GM18502 (cell line): ENCODE results near the gene GIPC2.

Experiments
- ATAC-seq: cut with Tn5 transposase; IDR thresholded peaks from one replicate; pipeline ENCODE4 v1.9.1; 2021; ENCODE audit warnings: mild to moderate bottlenecking; ENCODE audit not compliant: unreplicated experiment, poor library complexity

GIPC2 gene

GRCh38 chr1:78132174-78132947 lies 86.6 kb downstream of the GIPC2 start:
- no peak for ATAC-seq

DNA sequence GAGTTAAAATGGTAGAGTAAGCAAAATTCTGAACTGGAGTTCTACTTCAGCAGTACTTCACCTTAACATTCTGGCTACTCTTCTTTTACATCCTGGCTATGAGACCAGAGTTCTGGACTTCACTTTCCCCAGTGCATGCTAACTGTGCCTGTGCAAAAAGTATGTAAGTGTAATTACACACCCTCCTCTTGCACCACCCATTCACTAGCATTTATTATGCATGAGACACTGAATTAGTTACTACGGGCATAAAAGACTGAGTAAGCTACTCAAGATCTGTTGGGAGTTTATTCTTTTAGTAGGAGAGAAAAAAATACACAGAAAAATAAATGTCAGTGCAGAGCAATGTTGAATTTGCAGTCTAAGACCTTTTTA lies 87.2 kb downstream of the GIPC2 start:
- ATAC-seq, result no peak

DNA sequence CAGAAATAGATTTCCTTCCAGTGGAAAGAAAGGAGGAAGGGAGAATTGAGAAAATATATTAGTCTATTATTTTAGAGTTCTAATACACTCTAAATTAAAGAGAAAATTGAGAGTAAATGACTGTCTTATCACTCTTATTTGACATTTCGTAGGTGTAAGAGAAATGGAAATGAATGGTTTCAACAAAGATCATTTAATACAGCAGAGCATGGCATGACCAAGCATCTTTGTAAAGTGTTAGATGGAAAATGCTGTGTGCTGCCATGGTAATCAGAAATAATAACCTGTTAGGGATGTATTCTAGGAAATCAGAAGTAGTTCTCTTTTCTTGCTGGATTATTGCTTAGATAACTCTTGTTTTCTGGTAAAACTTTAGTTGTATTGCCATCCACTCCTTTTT lies 90.9 kb downstream of the GIPC2 start:
- no peak for ATAC-seq

DNA sequence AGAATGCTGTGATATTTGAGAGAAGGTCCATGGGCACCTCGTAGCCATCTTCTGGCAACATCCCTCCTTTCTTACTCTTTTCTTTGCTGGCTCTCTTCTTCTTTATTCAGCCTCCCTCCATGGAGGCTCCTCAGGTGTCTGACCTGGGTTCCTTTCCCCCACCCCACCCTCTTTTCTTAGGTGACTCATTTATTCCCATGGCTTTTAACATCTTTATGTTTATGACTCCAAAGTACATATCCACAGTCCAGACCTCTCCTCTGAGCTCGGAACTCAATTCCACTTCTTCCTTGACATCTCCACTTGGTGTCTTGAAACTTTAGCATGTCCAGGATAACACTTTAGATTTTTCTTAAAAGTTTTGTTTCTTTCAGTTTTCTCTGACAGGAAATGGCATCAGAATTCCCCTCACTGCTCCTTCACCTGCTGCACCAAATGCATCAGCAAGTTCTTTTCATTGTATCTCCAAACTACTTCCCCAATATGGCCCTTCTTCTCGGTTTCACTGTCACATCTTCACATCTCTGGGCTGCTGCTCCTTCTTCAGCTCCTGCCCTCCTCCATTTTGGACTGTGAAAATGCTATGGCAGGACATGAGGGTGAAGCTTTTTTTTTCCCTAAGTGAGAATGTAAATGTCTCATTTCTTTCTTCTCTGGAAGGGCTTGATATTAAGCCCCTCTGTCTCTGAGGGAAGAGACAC lies 95.9 kb downstream of the GIPC2 start:
- ATAC-seq, result peak; percentile 49

DNA sequence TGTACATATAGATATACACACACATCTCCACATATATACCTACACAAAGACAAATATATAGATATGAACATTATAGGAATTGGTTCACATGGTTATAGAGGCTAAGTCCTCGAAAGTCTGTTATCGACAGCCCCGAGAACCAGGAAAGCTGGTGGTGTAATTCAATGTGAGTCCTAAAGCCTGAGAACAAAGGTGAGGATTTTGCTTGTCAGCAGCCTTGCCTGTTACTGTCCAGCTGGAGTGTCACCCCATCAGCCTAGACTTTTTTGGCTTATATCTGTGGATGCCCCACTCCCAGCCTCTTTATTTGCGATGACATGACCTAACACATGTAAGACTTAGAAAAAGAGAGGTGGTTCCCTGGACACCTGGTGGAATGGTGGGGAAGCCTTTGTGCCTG lies 97.0 kb downstream of the GIPC2 start:
- peak; percentile 20 for ATAC-seq

DNA sequence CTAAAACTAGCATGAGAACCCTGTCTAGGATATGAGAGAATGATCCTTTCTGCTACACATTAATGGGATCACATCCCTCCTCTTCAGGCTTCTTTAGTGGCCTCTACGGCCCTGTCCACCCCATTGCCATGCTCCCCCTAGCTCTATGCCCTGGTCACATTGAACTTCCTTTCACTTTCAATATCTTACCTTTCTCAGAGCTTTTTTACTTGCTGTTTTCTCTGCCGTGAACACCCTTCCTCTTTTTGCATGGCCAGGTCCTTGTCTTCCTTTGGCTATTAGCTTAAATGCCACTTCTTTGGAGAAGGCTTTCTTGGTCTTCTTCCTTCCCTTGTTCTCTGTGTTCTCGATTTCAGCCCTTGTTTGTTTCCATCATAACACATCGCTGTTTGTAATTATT lies 97.4 kb downstream of the GIPC2 start:
- peak; percentile 83 for ATAC-seq

- no peak for ATAC-seq
Measured at GRCh38 chr1:78143673-78144072, 97.9 kb downstream of the GIPC2 start.

GRCh38 chr1:78145105-78145580 lies 99.4 kb downstream of the GIPC2 start:
- peak; percentile 76 for ATAC-seq

- no peak for ATAC-seq
Measured at GRCh38 chr1:78146205-78146771, 100.5 kb downstream of the GIPC2 start.

DNA sequence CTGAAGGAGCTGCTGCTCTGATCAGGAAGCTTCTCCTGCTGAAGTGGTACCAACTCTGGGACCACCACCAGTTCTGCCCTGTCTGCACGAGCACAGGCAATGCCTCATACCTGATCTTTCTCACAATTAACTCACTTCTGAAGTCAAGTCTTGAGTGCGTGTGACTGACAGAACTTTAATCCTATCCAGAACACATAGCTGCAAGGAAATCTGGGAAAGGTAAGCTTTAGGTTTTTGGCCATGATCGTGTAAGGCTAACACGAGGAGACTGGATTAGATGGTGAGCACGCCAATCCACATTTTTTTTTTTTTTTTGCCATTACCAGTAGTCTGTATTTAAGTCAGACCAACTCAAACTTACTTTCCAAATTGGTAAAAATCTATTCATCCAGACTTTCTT lies 101.3 kb downstream of the GIPC2 start:
- ATAC-seq, result no peak

DNA sequence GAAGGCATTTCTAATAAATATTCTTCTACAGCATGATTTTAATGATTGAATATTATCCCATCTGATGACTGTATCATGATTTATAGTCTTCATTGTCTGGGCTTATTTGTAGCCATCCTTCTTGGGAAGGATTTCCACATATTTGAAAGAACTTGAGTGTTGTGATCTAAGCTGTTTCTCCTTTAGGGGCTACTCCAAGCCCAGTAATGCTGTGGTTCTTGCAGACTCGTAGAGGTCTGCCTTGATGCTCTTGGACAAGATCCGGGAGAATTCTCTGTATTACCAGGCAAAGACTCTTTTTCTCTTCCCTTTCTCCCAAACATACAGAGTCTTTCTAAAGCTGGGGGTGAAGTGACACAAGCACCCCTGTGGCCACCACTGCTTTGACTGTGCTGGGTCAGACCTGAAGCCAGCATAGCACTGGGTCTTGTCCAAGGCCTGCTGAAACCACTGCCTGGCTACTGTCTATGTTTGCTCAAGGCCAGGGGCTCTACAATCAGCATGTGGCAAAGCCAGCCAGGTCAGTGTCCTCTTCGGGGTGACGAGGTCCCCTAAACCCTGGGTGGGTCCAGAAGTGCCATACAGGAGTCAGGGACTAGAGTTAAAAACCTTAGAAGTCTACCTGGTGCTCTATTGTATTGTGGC lies 107.4 kb downstream of the GIPC2 start:
- ATAC-seq, result no peak

DNA sequence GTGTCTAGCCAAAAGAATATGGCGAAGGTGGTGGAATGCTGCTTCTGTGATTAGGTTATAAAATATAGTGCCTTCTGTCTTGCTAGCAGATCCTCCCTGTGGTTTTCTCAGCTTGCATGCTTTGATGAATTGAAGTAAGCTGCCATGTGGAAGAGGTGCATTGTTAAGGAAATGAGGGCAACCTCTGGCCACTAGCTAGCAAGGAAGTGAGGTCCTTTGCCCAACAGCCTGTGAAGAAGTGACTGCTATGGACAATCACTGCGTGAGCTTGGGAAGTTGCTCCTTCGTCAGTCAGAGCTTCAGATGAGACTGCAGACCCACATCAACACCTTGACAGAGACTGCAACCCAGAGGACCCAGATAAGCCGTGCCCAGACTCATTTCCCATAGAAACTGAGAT lies 109.4 kb downstream of the GIPC2 start:
- no peak for ATAC-seq

DNA sequence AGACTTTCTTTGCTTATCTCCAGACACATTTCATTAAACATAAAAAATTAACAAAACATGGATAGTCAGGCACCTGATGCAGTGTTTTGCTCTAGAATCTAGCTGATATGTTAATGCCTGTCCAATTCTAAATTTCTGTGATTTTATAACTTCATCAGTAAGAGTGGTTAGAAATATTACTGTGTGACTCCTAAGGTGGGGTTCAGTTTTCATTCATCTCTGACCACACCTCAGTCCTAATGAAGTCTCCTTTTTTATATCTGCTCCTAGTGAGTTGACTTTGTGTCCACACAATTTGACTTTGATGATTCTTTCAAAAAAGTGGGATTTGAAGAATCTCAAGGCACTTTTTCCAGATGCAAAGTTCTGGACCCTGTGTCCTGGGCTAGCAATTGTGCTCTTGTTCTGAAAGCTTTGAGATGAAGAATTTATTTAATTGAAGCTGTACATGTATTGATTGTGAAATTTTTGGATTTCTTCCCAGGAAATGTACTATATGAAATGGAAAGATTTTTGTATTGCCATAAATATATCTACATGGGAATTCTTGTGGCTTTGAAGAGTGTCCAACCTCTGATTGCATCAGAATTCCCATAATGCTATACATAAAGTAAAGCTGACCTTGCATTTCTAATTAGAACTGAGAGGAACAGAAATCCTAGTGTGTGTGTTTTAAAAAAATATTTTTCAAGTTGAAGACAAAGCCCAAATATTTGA lies 111.2 kb downstream of the GIPC2 start:
- ATAC-seq, result no peak

DNA sequence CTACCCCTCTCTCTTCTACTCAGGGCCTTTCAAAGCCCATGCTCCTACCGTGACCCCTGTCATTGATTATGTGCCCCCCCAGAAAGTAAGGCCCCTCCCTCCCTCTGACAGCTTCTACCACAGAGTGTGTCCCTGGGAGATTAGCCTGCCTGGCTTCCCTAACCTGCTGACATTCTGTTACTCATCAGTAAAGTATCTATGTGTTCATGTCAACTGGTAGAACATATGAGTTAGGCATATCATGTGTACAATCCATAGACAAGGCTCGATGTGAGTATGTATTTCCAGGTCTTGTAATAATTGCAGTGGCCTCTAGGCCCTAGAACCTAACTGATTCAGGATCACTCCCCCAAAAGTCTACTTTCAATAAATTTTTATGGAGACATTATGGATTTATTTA lies 120.0 kb downstream of the GIPC2 start:
- no peak for ATAC-seq

GRCh38 chr1:78168306-78168705 lies 122.5 kb downstream of the GIPC2 start:
- ATAC-seq, result no peak

DNA sequence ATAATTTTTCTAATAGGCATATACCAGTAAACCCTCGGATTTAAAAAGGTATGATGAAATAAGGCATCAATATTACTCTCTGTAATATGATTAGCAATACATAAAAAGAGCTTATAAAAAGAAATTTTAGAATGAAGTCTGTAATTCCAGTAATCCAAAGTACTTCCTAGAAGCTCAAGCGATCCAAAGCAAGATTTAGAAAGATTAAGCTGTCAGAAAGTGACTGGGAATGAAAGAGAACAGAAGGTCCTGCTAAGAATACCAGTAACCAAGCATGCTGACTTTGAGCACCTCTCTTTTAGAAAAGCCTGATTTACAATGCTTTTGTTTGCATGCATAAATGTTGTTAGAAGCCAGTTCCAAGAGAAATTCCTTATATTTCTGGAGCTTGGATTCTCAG lies 125.1 kb downstream of the GIPC2 start:
- no peak for ATAC-seq

DNA sequence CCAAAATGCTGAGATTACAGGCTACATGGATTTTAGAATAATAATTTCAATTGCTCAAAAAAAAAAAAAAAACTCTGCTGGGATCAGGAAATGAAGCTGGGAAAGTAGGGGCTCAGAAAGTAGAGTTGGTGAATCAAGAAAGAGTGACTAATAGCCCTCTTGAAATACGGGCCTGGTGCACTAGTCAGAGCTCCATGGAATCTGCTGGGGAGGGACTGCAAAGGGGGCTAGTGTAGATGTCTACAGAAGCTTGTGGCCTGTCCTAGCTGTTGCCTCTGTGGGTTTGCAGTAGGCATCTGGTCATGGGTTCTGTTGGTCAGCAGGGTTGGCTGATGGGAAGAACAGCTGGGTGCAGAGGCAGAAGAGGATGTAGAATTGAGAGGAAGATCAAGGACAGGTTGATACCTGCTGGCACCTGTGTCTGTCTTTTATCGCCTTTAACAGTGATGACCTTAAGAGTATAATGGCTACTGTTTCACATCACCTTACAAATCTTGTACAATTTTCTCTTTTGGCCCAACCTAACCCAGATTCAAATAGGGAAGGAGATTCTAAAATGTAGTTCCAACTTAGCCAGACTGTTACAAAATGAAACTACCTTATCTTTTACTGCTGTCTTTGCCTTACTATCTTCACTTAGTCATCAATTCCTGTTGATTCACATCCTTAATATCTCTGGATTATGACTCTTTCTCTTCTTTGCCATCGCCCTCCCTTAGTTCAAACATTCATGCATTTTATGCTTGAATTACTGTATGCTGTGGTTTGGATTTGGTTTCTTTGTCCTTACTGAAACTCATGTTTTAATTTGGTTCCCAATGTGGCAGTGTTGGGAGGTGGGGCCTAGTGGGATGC lies 126.2 kb downstream of the GIPC2 start:
- ATAC-seq, result no peak

DNA sequence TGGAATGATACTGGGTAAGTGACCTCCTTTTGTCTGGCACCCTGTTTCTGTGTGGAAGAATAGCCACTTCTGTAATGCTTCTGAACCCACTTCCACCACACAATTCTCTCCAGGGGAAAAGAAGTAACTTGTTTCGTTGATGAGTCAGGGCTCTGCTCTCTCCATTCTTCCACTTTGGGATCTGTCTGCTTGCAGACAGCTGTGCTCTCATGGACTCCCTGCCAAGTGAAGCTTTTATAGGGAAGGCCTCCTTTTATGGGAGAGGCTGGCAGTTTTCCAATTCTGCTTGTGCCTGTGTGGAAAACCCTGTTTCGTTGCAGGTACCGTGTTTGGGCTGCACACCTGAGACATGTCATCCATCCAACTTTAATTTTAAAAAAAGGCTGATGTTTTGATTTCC lies 130.7 kb downstream of the GIPC2 start:
- no peak for ATAC-seq

DNA sequence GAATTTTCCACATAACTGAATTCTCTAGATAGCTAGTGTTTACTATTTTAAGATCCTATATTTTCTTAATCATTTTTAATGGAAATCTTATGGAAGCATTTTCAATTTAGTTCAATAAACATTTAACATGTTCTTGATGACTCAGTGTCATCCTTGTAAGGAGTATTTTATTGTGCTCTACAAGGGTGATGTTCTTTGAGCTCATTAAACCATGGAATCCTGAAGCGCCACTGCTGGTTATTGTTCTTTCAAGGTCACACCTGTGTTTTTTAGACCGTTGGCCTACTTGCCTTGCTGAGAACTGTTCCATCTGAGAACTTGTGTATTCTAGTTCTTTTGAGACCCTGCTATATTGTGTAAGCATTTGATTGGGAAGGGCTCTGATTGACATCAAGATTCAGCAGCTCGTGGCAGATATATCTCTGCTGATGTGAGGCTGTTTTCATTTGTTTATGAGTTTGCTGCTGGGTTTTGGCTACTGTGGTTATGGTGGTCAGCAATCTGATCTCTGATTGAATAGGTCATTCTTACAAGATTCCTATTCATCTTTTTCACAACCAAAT lies 132.0 kb downstream of the GIPC2 start:
- ATAC-seq, result no peak
